22Rv1 (cell line): ENCODE results near the gene COPRS.

Experiments used
- ZFX ChIP-seq: fragments of 450-650 bp; IDR thresholded peaks from 2 replicates; pipeline ENCODE4 v1.6.1; 2017; ENCODE audit warnings: antibody characterized with exemption, borderline replicate concordance
- TF ChIP-seq, protein P1 (sequence below): fragments of 450-650 bp; IDR thresholded peaks from 2 replicates; pipeline ENCODE4 v1.5.1; 2017; ENCODE audit warnings: mild to moderate bottlenecking

DNA sequence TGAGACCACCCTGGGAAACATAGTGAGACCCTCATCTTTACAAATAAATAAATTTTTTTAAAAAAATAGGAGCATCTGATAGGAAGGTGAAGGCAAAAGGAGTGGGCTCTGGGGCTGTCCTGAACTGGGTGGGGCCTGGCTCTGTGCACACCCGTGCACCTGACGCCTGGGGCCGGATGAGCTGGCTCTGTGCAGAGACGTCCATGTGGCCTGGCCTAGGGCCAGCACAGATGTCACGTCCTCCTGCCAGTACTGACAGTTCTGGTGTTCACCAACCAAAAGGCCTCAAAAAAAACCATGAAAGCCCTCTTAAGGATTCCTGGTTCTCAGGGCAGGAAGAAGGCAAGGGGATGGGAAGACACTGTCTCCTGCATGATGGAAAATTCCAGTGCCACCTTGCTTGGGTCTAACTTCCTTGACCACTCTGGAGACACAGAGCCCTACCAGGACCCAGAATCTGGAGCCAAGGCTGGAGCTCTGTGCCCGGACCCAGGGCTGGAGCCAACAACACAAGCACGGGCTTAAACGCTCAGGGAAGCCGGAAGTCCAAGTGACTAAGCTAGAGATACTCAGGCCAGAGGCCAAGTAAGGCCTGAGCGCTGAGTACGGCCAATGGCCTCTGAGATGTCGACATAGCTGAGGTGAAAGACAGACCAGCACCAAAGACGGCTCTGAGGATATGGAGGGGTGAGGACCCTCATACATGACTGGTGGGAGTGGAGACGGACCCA, 32.9 kb downstream of the COPRS start:
- TF ChIP-seq, protein P1, sequence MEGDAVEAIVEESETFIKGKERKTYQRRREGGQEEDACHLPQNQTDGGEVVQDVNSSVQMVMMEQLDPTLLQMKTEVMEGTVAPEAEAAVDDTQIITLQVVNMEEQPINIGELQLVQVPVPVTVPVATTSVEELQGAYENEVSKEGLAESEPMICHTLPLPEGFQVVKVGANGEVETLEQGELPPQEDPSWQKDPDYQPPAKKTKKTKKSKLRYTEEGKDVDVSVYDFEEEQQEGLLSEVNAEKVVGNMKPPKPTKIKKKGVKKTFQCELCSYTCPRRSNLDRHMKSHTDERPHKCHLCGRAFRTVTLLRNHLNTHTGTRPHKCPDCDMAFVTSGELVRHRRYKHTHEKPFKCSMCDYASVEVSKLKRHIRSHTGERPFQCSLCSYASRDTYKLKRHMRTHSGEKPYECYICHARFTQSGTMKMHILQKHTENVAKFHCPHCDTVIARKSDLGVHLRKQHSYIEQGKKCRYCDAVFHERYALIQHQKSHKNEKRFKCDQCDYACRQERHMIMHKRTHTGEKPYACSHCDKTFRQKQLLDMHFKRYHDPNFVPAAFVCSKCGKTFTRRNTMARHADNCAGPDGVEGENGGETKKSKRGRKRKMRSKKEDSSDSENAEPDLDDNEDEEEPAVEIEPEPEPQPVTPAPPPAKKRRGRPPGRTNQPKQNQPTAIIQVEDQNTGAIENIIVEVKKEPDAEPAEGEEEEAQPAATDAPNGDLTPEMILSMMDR, result no peak
- TF ChIP-seq ZFX, result no peak
